GM19328 (cell line): ENCODE measurements around the gene NR2C2AP.
"Not testable (repeated sequence)": the region's sequence is repeated elsewhere in the genome, so short reads cannot be mapped to it uniquely, and the experiment has no call there.

Experiments
- ATAC-seq: cut with Tn5 transposase; IDR thresholded peaks from one replicate; pipeline ENCODE4 v1.9.1; 2021; ENCODE audit warnings: mild to moderate bottlenecking, moderate library complexity; ENCODE audit not compliant: unreplicated experiment

Gene NR2C2AP, protein sequence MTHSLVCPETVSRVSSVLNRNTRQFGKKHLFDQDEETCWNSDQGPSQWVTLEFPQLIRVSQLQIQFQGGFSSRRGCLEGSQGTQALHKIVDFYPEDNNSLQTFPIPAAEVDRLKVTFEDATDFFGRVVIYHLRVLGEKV

DNA sequence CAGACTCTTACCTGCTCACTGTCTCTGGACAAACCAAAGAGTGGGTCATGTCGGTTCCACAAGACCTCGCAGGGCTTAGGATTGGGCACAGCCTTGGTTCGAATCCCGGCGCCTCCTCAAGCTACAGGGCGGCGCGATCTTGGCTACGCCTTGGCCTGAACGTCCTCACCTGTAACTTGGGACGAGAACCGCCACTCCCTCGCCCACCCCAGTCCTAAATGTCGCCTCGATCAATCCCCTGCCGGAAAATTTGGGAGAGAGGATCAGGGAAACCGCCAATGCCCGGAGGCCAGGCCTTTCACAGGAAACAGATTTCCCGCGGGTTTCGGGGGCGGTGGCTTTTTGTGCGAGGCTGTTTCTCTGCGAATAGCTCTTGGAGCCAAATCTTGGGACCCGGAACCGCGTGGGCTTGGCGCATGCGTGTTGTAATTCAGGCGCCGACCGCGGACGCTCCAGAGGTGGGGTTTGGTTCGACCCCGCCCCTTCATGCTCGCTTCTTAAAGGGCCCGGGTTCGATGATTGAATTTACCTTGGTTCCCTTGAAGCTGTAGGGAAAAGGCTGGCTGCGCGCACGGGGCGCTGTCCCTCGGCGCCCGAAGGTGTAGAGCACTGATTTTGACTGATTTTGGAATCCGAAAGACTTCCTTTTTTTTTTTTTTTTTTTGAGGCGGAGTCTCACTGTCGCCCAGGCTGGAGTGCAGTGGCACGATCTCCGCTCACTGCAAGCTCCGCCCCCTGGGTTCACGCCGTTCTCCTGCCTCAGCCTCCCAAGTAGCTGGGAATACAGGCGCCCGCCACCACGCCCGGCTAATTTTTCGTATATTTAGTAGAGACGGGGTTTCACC lies at the start of gene NR2C2AP:
Gene NR2C2AP (minus strand): TSS at position 403 of the 845 bp plus-strand sequence. CDS start 354 bp downstream, at position 49.
- ATAC-seq = peak; percentile 80

GRCh38 chr19:19250196-19250801 lies 47.1 kb upstream of the NR2C2AP start:
- no peak for ATAC-seq

DNA sequence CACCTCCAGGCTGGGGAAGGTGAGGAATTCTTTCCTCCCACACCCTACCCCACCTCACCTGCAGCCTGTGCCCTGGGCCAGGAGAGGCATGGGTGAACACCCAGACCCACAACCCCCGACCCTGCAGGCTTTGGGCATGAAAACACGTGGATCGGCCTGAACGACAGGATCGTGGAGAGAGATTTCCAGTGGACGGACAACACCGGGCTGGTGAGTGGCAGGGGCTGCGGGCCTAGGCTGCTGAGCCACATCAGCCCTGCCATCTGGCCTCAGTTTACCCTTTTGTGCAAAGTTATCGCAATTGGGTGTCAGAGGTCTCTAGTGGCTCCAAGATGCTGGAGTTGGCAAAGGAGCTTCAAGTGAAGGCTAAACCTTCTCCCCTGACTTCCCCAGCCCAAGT lies 37.3 kb upstream of the NR2C2AP start:
- ATAC-seq = no peak

- no peak for ATAC-seq
Measured at GRCh38 chr19:19239675-19240074, 36.5 kb upstream of the NR2C2AP start.

DNA sequence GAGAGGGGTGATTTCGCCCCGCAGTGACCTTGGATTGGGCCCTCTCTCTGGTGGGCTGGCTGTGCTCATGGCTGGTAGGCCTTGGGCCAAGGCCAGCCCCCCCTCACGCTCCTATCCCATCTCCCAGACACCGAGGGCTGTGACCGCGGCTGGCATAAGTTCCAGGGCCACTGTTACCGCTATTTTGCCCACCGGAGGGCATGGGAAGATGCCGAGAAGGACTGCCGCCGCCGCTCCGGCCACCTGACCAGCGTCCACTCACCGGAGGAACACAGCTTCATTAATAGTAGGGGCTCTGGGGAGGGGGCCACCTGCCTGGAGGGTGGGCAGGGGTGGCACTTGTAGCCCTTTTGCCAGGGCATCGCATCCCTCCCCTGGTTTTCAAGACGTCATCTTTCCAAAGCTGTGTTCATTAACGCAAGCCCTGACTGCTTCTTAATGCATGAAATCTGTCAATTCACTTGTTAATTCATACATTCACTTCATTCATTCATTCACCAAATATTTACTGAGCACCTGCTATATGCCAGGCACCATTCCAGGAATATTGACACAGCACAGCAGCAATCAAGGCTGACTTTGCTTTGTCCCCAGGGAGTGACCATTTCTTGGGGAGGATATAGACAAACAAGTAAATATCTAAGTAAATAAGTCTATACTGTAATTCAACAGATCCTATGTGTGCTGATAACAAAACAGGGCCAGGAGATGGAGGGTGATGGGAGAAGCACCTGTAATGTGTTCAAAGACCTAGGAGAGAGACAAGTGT lies 35.1 kb upstream of the NR2C2AP start:
- ATAC-seq = no peak

DNA sequence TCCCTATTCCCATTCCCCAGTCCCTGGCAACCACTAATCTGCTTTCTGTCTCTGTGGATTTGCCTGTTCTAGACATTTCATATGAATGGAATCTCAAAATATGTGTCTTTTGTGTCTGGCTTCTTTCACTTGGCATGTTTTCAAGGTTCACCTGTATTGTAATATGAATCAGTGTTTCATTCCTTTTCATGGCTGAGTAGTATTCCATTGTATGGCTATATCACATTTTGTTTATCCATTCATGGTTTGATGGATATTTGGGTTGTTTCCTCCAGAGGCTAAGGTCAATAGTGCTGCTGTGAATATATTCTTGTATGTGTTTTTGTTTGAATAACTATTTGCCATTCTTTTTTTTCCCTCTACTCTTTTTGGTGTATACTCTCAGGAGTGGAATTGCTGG lies 33.0 kb upstream of the NR2C2AP start:
- ATAC-seq = no peak

DNA sequence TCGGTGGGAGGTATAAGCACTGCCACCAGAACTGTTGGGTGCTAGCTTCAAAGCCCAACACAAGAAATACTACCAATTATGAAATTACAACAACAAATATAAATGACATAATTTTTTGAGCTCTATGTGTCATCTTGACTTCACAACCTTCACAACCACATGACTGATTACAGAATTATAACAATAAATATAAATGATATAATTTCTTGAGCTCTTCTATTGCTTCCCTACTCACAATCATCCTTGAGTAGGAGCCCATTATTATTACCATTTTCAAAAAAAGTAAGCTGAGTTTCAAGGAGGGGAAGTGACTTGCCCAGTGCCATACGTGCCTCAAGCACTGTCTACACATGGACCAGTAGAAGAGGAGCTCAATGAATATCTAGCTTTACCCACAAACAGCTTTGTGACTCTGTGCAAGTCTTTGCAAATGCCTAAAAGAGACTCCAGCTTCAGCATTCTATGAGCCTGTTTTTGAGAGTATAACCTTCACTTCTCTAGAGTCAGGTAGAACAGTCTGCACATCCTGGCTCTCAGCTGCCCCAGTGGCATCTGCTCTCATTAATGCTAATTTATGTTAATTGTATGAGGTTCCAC lies 31.1 kb upstream of the NR2C2AP start:
- ATAC-seq = no peak

DNA sequence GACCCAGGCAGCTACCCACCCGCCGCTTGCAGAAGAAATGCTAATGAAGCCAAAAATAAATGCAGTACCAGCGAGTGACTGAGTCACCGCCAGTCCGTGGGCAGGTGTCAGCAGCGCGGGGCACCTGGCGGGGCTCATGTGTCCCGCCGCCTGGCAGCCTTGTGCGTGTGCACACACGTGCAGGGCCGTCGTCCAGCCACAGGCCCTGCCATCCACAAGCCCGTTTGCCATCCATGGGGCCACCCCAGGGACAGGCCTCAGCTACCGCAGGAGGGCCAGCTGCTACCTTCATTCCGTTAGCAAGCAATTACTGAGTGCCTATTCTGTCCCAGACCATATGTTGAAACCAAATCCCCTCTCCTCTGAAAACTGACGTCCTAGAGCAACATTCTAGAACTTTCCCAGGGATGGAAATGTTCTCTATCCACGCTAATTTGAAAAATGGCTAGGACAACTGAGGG lies 29.1 kb upstream of the NR2C2AP start:
- ATAC-seq = no peak

GRCh38 chr19:19230999-19231398 lies 27.8 kb upstream of the NR2C2AP start:
- ATAC-seq = no peak

- ATAC-seq = no peak
Measured at GRCh38 chr19:19229701-19230100, 26.5 kb upstream of the NR2C2AP start.

DNA sequence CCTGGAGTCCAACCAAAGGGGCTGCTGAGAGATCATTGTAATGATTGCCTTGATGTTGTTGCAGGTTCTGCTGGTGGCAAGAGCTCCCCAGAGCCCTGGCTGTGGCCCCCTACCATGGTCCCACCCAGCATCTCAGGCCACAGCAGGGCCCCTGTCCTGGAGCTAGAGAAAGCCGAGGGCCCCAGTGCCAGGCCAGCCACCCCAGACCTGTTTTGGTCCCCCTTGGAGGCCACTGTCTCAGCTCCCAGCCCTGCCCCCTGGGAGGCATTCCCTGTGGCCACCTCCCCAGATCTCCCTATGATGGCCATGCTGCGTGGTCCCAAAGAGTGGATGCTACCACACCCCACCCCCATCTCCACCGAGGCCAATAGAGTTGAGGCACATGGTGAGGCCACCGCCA lies 24.0 kb upstream of the NR2C2AP start:
- no peak for ATAC-seq

- no peak for ATAC-seq
Measured at GRCh38 chr19:19226663-19227062, 23.4 kb upstream of the NR2C2AP start.

DNA sequence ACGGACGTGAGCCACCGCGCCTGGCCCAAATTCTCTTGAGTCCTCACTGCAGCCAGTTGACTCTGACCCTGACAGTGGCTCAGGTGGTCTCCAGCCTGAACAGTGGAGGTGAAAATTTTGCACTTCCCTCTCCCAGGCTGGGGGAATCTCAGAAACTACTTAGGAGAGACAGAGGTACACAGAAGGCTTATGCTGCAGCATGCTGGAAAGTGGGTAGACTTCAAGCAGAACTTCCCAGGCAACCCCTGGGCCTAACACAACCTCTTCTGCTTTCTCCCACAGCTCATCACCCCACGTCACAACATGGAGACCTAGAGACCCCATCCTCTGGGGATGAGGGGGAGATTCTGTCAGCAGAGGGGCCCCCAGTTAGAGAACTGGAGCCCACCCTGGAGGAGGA lies 23.0 kb upstream of the NR2C2AP start:
- no peak for ATAC-seq

DNA sequence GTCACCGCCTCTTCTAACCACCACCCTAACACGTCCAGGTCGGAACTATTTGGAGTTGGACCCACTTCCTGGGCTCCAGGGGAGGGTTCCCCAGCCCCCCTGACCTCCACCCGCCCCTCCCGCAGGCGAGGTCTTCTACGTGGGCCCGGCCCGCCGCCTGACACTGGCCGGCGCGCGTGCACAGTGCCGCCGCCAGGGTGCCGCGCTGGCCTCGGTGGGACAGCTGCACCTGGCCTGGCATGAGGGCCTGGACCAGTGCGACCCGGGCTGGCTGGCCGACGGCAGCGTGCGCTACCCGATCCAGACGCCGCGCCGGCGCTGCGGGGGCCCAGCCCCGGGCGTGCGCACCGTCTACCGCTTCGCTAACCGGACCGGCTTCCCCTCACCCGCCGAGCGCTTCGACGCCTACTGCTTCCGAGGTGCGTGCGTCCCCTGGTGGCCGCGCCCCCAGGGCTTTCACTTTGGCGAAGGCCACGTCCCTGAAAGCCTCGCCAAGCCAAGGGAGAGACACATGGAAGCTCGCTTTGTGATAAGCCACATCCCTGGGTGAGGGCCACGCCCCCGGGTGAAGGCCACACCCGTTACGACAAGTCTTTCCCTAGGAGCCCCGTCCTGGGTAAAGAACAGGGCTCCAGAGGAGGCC lies 21.8 kb upstream of the NR2C2AP start:
- ATAC-seq = no peak

GRCh38 chr19:19224150-19224851 lies 21.1 kb upstream of the NR2C2AP start:
- ATAC-seq = no peak

DNA sequence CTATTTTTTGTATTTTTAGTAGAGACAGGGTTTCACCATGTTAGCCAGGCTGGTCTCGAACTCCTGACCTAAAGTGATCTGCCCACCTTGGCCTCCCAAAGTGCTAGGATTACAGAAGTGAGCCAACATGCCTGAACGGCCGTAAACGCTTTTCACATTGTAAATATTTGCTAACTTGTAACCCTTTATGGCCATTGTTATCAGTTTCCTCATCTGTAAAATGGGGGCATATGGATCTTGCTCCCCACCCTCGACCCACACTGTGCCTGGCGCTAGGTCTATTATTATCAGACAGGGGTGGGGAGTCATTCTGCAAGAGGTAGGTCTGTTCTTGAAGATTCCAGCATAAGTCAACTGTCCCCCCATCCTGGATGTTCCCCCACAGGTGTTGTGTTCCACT lies 20.4 kb upstream of the NR2C2AP start:
- no peak for ATAC-seq

GRCh38 chr19:19223060-19223459 lies 19.8 kb upstream of the NR2C2AP start:
- ATAC-seq = no peak

DNA sequence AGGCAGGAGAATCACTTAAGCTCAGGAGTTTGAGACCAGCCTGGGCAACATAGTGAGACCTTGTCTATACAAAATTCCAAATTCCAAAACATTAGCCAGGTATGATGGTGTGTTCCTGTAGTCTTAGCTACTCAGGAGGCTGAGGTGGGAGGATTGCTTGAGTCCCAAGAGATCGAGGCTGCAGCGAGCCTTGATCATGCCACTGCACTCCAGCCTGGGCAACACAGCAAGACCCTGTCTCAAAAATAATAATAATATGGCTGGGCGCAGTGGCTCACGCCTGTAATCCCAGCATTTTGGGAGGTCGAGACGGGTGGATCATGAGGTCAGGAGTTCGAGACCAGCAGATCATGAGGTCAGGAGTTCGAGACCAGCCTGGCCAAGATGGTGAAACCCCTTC lies 17.8 kb upstream of the NR2C2AP start:
- ATAC-seq = not testable (repeated sequence)

GRCh38 chr19:19218911-19219310 lies 15.7 kb upstream of the NR2C2AP start:
- no peak for ATAC-seq

DNA sequence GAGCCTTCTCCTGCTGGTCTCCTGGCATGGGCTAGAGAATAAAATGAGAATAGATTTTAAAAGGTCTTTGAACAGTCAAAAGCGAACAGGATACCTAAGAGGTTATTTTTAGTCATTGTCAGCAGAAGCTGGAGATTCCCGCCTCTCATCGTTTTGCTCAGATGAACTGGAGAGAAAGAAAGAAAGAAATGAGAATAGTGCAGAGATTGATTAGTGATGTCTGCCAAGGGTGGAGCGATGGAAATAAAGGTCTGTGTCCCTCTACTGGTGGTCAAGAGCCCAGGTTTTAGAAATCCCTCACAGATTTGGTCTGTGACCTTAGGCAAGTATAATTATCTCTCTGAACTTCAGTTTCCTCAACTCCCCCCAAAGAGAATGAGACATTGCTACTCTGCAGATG lies 13.9 kb upstream of the NR2C2AP start:
- ATAC-seq = no peak
